ENCODE data around the gene ADGRF1.
A peak's percentile ranks its signal among the peaks of the same experiment; 100 is the strongest.
"Not testable (repeated sequence)": the region's sequence is repeated elsewhere in the genome, so short reads cannot be mapped to it uniquely, and the experiment has no call there.

The ADGRF1 gene

DNA sequence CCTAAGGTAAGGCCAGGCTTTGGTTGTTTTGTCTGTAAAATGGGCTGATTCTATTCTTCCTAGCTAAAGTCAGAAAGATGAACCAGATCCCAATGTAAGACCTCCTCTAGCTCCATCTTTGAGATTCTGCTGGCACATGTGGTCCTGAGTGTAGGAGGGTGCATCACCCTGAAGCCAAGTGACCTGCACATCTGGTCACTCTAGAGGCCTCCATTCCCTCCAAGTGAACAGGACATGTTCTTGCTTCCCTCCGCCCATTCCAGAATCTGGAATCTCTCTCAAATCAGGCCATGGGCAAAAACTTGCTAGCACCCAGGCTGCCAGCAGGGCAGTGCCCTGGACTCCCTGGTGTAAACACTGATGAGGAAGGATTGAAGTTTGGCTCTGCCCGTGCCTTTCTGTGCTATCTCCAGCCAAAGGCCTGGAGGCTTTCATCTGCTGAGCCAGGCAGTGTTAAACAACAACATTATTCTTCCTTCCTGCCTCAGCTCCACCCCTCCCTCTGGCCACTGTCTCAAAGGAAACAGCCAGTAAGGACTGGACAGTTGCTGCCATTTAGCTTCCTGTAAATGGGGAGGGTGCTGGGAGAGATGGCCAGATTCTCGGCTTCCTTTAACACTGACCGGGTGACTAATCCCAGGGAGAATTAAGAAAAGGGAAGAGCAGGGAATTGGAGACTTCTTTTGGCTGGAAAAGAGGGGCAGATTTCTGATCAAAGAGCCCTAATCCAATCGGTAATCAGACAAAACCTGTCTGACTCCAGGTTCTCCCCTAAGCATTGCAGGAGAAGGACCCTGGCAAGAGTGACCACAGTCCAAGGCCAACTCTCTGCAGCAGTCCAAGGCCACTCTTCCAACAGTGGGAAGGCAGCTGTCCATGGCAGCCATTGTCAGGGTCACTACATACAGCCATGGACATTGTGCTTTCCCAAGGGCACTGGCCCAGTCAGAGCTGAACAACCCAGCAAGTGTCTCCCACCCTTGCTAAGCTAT is 19.5 kb upstream of the ADGRF1 start:
- no peak for DNase-seq

DNA sequence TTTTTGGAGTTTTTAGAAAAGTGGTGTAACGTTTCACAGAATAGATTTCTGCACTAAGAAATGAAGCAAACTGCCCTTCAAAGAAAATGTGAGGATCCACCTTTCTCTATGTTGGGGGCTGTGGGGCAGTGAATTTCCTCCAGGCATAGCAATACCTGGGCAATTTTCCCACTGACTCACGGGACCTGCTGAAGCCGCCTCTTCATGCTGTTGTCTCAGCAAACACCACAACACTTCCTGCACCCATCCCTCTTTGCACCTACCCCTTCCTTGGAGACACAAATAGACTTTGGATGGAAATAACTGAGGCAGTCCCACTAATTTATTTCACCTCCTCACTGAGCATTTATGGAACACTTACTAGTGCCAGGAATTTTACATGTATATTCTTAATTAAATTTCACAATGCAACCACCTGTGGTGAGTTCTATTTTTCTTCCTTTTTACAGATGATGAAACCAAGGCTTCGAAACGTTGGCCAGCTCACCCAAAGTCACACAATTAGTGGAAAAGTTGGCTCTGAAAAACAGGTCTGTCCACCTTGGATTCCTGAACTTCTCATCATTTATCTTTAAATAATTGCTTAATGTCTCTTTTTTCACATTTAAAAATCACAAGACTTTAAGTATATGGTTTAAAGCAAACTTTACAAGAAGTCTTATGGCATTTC is 17.2 kb upstream of the ADGRF1 start:
- DNase-seq = no peak

DNA sequence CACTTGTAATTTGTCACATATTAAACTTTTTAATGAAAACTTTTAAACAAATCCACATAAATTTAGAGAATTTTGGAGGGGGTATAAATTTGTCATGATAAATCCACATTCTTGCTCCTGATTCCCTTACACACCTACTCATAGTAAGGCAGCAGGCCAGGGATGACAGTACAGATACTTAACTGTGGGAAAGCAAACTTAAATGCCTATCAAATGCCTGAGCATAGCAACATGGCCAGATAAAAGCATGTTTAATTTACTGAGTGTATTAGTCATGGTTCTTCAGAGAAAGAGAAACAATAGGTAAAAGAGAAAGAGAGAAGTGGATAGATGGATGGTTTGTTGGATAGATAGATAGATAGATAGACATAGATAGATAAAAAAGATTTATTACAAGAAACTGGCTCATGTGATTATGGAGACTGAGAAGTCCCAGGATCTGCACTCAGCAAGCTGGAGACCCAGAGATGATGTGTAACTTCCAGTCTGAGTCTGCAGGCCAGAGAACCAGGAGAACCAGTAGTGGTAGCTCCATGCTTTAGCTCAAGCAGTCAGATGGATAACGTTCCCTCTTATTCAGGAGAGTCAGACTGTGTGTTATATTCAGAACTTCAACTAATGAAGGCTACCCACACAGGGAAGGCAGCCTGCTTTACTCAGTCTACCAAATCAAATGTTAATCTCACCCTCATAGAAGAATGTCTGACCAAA is 15.9 kb upstream of the ADGRF1 start:
- no peak for DNase-seq

DNA sequence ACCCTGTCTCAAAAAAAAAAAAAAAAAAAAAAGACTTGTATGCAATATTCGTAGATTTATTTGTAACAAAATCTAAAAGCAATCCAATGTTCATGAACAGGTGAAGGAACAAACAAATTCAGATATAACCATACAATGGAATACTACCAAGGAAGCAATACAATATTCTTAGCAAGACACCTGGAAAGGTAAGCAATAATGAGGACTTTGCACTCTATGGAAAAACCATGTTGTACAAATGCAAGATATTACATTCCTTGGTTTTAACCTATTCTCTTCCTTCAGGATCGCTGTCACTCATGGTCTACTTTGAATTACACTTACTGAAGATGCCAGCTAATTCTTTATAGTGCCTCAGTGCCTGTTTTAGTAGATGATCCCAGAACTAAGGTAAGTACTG is 14.7 kb upstream of the ADGRF1 start:
- DNase-seq = no peak

DNA sequence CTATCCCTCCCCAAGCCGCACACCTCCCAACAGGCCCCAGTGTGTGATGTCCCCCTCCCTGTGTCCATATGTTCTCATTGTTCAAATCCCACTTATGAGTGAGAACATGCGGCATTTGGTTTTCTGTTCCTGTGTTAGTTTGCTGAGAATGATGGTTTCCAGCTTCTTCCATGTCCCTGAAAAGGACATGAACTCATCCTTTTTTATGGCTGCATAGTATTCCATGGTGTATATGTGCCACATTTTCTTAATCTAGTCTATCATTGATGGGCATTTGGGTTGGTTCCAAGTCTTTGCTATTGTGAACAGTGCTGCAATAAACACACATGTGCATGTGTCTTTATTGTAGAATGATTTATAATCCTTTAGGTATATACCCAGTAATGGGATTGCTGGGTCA is 12.2 kb upstream of the ADGRF1 start:
- not testable (repeated sequence) for DNase-seq

DNA sequence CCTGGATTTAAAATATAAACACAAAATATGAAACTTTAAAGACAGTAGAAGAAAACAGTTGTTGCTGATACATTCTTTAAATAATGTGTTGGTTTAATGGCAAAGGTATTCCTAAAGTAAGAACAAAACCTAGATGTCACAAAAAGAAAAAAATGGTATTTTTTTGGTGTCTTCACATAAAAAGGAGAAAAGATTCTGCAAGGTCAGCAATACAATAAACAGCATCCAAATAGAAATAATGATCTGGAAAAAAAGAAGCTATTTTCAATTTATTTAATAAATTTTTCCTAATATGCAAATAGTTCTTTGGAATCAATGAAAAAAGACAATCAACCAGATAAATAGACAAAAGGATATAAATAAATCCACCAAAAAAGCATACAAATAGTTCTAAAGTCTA is 6.5 kb upstream of the ADGRF1 start:
- no peak for DNase-seq

DNA sequence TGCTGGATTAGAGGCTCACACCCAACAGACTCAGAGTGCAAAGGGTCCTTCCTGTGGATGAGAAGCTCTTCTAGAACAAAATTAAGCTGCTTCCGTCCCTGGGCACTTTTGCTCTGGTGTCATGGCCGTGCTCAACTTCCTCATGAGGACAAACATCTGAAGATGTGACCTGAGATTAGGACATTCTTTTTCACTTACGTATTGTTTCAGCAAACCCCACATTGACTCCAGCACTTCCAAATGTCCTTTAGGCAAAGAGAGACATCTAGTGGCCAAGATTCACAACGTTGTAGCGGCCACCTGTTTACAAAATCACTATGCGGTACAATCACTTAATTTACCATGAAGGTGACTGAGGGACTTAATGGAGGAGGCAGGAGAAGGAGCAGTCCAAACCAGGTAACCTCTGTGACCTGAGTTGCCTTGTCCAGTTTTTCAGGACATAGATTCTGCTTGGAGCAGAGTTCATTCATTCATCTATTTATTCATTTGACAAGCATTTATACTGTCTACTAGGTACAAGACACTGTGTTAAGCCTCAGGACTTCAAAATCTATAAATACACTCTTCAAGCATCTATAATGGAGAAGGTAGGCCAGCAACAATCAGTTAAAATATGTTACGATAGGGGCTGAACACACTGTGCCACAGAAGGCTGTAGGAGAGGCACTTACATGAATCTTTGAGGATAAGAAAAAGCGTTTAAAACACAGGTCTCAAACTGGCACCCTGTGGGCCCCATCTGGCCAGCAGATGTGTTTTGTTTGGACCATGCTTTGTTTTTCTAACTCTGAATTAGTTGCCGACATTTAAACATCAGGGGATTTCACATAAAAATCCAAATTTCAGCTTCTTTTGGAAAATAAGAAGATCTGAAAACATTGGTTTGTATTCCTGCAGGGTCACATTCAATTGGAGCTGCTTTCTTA is 5.6 kb upstream of the ADGRF1 start:
- DNase-seq = peak; percentile 56

DNA sequence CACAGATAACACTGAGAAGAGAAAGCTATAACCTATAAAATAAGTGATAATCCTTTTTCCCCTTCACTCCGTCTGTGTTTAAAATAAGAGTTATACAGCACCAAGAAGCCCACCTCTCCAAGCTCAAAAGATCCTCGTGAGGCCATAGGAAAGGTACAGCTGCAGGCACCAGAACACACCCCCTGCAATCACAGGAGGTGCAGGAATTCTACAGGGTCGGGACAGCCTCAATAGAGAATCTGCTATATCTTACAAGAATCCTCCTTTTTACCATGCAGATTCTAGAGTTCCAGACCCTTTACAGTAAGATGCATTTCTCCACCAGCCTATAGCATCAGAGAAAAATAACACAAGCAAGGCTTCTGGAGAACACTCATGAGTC is 5.0 kb upstream of the ADGRF1 start:
- no peak for DNase-seq

DNA sequence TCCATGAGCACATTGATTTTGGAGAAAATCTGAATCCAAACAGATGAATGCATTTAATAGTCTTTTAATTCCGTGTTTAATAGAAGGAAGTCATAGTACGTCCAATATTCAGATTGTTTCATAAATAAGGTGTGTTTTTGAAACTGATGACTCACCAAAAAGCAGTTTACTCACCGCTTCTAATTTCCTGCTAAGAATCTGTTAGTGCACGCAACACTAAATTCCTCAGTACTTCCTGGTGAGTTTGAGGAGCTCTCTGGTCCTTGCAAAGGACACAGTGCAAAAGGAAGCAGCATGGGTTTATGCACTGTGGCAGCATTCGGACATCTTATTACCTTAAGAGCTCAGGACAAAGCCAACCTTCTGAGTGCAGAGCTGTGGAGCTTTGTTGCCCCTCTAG is 2.3 kb upstream of the ADGRF1 start:
- DNase-seq = peak; percentile 4

DNA sequence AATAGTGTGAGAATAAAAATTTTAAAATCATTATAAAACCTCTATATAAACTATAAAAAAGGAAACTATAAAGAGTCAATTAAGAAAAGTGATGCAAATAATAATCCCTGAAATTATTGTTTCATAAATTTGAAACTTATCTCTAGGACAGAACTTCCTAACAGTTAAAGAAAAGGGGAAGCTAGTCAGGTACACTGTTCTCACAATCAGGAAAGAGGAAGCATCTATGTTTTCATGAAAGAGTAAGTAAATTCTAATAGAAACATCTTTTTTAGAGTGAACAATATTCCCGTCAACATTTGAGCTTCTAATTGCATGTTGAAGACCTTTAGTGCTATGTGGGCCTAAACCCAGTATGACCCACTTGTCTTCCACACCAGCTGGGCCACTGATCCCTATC is 1.2 kb upstream of the ADGRF1 start:
- DNase-seq = no peak

DNA sequence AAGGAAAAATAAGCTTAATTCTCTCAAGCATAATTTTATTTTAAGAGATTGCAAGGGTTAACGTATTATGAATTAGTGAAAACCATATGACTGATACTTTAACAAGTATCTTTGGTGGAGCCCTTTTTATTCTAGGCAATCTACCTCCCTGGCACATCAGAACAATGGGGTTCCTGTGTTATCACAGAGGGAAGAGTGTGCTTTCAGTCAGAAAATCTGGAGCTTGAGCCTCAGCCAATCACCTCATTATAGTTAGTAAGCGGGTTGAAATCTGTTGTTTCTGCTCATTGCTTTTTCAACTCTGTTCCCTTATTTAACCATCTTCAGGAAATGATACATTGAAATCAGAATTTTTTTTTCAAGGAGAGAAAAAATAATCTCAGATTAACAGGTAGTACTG is 391 bp downstream of the ADGRF1 start:
- DNase-seq = no peak

DNA sequence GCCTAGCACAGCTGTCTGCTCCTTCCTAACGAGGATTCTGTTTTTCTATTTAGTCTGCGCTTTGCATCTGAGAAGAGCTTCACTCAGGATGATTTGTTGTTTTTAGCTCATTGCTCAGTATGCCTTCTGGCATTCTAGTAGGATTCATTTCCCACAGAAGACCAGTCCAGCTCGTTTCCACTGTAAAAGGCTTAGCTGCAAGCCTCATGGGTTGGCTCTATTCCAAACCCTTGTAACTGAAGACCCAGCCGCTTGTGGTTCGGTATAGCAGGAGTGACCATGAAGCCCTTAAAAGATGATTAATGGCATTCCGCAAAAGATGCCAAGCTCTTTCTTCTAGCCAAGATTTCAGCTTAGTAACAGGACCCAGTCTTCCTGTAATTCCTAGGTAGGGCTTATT is 7.2 kb downstream of the ADGRF1 start:
- no peak for DNase-seq

DNA sequence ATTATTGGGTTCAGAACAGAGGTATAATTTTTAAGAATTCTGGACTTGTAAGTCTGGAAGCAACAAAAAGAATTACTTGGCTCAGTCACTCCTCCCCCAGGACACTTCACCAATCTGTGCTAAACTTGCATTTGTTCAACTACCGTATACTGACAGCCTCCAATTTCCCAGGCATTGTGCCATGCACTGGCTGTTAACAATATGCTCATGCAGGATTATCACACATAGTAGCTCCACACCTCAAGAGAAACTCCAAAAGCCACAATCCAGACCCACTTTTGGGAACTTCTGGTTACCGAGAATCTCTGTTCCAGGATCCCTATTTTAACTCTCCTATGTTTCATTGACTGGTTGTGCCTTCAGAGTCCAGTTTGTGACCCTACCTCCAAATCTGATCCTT is 7.7 kb downstream of the ADGRF1 start:
- no peak for DNase-seq

DNA sequence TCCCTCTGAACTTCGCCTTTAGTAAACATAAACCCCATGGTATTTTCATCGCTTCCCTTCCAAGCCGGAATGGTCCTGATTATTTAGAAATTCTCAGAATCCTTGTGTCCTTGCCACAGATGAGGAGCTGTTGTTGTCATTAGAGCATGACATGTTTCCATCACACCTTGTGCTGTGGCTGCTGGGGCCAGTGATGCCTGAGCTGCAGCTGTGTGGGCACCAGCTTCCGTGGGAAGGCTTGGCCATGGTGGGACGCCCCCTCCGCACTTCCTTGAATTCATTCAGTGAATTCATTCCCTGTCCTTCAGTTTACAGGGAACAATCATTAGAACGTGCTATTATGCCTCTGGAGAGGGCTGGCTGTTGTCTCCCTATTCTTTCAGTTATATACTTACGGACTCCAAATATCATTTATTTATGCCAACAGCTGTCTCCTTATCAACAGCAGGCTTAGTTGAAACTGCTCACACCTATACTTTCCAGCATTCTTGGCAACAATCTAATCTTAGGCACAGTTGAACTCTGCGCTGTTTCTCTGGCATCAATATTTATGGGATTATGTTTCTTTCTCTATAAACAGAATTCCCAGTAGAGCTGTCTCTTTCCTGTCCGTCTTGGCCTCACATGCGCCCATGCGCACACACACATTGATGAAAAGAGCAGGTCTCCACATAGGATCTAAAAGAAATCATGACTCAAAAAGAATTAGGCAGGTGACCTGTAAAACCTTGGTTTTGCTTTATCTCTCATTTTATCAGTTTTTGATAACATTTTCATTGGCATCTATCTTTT is 9.0 kb downstream of the ADGRF1 start:
- DNase-seq = no peak

DNA sequence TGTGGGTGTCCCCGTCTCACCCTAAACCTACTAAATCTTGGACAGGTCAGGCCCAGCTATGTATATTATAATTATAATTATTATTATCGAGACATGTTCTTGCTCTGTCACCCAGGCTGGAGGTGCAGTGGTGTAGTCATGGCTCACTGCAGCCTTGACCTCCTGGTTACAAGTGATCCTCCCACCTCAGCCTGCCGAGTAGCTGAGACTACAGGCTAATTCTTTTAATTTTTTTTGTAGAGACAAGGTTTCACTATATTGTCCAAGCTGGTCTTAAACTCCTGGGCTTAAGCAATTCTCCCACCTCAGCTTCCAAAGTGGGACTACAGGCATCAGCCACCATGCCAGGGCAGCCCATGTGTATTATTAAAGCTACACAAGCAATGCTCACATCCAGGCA is 10.5 kb downstream of the ADGRF1 start:
- no peak for DNase-seq

DNA sequence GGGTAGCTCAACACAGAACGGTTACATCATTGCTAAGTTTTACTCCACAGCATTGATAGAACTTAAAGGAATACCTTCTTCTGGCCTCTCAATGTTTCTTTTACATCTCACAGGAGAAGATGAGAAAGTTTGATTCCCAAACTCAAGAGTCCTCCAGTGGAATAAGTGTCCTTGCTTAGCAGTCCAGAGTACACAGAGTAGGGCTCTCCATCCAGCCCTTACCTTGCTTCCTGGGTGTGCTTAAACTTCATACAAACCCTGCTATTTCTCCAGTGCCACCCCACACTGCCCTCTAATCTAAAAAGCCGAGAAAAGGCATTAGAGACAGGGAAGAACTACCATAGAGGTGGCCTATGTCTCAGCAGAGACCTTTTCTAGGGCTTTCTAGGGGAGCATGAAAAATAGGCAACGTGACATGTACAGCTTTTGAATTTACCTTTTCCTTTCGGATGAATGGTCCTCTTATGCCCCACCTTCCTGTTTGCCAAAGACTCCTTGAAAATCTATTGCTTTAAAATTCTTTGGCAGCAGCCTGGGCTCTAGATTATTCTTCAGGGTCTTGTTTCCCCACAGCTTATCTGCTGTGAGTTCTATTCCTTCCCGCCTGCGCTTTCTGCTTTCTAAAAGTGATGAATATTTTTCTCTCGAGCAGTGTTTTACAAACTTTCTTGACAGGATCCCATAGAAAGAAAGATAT is 12.1 kb downstream of the ADGRF1 start:
- DNase-seq = no peak

DNA sequence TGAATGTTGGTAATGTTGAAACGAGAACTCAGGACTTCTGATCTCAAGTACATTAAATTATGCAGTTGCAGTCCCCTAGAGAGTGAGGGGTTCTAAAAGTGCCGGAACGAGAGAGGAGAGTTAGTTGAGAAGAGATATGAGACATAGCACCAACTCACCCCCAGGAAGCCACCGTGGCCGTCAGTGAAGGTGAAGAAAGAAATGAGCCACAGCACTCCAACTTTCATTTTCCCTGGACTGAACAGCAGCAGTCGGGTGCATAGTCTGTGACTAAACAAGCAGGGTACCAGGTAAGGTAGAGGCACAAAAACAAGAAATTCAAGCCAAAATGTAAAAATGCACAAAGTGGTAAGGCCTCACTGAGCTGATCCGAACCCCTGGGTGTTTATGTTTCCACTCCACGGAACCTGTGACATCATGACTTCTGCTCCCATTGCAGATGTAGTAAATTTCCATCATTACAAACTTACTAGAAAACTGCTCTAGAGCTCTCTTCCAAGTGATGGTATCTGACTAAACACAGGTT is 13.2 kb downstream of the ADGRF1 start:
- no peak for DNase-seq

DNA sequence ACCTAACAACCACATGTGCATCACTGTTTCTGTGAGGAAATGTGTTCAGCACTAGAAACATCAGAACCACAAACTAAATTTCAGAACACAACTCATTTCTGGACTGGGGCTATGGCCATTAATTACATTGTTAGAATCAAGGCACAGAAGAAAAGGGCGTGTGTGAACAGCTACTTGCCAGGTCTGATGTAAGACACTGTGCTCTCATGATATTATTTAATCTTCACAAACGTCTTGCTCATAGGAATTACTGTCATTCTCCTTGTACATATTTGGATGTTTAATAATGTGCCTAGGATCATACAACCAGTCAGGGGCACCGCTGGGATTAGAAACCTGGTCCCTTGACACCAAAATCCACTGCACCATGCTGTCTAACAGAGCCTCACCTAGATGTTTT is 14.8 kb downstream of the ADGRF1 start:
- no peak for DNase-seq

DNA sequence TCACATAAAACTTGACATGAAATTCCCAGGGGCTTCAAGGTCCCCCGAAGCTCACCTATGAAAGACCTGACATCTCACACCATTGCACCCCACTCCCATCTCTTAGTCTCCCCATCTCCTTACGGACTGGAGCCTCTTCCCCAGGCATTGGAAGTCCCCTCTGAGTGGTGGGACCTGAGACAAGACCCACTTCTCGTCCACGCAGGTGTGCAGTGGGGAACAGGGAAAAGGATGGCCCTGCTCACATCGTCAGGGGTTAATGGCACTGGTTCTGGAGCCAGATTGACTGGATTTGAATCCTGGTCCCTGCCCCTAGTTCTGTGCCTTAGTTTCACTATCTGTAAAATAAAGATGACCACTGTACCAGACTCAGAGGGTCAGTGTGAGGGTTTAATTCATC is 15.5 kb downstream of the ADGRF1 start:
- no peak for DNase-seq

DNA sequence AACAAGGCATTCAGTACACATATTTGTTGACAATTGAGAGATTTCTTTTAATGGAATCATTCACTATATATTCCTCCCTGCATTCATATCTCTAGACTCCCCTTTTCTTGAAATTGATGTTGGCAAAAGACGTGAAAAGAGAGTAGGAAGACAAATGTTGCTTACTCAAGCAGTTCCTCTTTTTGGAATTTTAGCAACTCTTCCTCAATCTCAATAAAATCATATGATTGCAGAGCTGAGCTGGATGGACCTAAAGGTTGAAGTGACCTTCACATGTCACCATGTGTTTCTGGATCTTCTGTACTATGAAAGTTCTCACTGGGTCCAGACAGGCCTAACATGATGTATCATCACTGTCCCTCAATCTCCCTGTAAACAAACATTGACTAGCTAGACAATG is 18.6 kb downstream of the ADGRF1 start:
- no peak for DNase-seq

DNA sequence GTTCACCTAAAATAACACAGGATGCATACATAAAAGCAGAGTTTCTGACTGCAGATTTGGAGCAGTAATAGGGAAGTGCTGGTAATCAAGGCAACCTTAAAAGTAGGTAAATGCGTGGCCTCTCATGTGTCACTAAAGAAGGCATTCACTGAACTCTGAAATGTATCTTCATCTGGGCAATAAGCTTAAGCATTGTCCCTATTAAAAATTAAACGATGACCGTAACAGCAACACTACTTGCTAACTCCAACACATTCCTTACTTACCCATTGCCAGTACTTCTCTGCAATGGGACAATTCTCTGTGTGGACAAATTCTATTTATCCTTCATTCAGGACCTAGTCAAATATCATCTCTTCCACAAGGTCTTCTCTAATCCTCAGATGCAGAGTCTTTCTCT is 19.9 kb downstream of the ADGRF1 start:
- DNase-seq = no peak

Measured in activated CD4-positive, alpha-beta T cell treated with anti-CD3 and anti-CD28 coated beads, Interleukin-2, Interleukin-6, amounts not matched to agents 100 ng/mL and 50 ng/mL, durations not matched to agents 16 hours and 8 hours (primary cell).